Skin epidermis (tissue), 12 donors: Measurements from ENCODE around the gene EPOP.

Experiments
- H3K27ac ChIP-seq, 21 experiments: fragments of 200-600 bp; sonication (generic) in 11 of 21; one replicate each; pipeline ENCODE4 v1.5.0; 2020; ENCODE audit warnings: mild to moderate bottlenecking in 3 of 21, inconsistent platforms in 2 of 21, moderate library complexity in 2 of 21
- H3K4me3 ChIP-seq, 7 experiments: fragments of 200-600 bp; sonication (generic) in 2 of 7; one replicate each; pipeline ENCODE4 v1.5.0; 2020; ENCODE audit warnings: inconsistent platforms in 2 of 7, mild to moderate bottlenecking in 2 of 7, moderate library complexity in 1 of 7

Gene EPOP

DNA sequence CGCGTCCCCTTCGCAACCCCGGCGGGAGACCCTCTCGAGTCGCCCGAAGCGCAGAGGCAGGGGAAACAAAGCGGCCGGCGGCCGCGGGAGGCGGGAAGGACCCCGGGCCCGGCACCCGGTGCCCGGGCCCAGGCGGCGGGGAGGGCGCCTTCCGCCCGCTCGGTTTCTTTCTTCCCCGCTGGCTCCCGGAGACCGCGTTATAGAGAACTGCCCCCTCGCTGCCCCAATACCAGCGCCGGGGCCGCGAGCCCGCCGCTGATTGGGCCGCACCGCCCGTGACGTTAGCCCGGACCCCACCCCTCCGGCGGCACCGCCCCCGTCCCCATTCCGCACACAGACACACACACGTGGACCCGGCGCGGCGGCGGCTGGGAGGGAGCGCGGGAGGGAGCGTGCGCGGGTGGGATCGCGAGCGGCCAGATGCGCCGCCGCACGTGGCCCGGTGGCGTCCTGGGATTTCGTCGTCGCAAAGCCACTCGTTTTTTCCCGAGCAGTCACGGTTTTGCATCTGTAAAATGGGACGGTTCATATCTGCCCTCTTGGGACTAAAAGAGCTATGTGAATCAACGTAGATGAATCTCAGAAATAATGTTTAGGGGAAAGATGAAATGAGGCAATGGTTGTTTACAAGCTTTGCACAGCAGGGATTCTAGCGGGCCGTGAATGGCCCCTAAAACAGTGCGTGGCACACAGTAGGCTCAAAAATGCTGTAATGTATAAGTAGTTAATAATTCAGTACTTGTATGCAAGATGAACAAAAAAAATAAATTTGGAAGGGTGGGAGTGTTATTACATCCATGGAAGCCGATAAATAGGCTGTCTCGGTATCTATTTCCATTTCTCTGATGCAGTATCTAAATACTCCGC is at the start of gene EPOP:
TSS of gene EPOP (minus strand) at position 209 of the 867 bp plus-strand sequence. CDS start 462 bp downstream, outside the sequence.
- Histone ChIP-seq H3K27ac (peak within 1 kb of the TSS in 16 of 21 experiments; percentile 22 to 83 (median 55)), H3K4me3 (peak within 1 kb of the TSS; percentile 38 to 72 (median 48))

DNA sequence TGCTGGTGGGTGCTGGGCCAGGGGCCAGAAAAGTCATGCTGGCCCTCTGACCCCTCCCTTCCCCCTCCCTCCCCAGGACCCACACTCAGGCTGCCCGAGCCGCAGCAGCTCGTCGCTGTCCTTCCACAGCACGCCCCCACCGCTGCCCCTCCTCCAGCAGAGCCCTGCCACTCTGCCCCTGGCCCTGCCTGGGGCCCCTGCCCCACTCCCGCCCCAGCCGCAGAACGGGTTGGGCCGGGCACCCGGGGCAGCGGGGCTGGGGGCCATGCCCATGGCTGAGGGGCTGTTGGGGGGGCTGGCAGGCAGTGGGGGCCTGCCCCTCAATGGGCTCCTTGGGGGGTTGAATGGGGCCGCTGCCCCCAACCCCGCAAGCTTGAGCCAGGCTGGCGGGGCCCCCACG is 47.0 kb upstream of the EPOP start:
- no peak overlapping the region for H3K4me3 ChIP-seq
- peak overlapping the region in 2 of 21 experiments; percentile 41 to 57 for H3K27ac ChIP-seq

DNA sequence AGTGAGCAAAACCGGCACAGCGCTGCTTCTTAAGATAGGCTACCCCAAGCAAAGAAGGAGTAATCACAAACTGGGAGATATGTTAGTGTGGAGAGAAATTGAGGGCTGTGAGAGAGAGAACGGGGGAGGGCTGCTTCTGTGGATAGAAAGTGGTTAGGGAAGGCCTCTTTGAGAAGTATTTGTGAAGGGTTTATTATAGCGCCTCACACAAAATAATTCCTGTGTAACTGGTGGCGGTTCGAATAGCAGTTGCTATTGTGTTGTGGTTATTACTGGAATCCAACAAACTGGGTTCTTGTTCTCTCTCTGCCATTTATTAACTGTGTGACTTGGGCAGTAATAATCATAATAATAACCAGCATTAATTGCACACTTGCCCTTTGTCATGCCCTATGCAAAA is 46.2 kb upstream of the EPOP start:
- Histone ChIP-seq H3K4me3 (no peak overlapping the region), H3K27ac (no peak overlapping the region)

DNA sequence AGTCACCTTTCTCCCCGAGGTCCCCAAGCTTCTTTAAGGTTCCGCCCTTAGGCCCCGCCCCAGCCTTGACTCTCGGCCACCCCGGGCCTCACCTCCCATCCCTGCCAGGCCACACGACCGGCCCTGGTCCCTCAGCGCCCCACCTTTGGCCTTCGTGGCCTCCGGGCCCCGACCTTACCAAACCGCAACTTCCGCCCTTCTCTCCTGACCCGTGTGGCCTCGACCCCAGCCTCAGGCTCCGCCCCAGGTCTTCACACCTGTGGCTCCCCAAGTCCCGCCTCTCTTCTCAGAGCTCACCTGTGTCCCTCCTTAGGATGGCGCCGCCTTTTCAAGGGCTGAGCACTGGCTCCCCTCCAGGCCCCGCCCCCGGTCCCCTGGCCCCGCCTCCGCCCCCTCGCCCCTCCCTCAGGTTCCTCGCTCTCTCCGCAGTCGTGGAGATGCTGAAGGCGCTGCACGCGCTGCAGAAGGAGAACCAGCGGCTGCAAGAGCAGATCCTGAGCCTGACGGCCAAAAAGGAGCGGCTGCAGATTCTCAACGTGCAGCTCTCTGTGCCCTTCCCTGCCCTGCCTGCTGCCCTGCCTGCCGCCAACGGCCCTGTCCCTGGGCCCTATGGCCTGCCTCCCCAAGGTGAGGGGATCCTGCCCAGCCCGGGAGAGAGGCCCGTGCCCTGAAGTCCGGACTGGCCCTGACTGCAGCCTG is 45.3 kb upstream of the EPOP start:
- H3K27ac ChIP-seq: peak overlapping the region in 1 of 21 experiments; percentile 6
- no peak overlapping the region for H3K4me3 ChIP-seq

DNA sequence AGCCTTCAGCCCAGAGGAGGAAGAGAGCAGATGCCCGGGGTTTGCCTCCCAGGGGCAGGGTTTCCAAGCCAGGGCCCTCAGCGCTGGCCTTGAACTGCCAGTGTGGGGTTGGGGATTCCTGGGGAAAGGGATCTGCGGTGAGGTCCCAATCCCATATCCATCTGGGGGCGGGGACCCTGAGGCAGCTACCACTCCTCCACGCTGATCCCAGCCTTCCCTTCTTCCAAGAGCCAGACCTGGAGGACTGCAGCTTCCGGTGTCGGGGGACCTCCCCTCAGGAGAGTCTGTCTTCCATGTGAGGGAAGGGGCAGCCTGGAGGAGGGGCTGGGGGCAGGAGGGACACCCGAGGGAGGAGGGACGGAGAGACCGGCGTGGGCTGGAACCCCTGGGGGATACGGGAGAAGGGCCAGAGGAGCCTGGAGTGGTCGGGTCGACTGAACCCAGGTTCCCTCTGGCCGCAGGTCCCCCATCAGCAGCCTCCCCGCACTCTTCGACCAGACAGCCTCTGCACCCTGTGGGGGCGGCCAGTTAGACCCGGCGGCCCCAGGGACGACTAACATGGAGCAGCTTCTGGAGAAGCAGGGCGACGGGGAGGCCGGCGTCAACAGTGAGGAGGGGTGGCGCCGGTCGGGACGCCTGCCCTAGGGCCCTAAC is 44.7 kb upstream of the EPOP start:
- H3K27ac ChIP-seq: peak overlapping the region in 3 of 21 experiments; percentile 6 to 25 (median 9)
- H3K4me3 ChIP-seq: no peak overlapping the region

DNA sequence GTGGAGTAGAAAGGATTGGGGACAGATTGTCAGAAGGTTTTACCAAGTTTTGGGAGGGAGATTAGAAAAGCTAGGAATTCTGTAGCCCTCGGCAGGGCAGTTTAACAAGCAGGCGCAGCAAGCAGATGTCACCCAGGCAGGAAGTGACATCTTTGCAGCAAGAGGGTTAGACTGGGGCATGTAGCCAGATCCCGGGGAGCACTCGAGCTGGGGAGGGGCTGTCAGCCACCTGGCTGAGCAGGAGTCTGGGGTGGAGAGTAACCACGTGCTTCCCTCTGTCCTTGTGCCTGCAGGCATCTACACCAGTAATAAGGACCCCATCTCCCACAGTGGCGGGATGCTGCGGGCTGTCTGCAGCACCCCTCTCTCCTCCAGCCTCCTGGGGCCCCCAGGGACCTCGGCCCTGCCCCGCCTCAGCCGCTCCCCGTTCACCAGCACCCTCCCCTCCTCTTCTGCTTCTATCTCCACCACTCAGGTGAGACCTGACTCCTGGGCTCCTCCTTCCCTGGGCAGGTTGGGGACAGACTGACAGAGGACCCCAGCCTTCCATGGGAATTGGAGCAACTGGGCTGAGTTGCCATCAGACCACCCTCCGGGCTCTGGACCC is 42.5 kb upstream of the EPOP start:
- Histone ChIP-seq H3K27ac (peak overlapping the region in 2 of 21 experiments; percentile 0 to 11), H3K4me3 (no peak overlapping the region)

DNA sequence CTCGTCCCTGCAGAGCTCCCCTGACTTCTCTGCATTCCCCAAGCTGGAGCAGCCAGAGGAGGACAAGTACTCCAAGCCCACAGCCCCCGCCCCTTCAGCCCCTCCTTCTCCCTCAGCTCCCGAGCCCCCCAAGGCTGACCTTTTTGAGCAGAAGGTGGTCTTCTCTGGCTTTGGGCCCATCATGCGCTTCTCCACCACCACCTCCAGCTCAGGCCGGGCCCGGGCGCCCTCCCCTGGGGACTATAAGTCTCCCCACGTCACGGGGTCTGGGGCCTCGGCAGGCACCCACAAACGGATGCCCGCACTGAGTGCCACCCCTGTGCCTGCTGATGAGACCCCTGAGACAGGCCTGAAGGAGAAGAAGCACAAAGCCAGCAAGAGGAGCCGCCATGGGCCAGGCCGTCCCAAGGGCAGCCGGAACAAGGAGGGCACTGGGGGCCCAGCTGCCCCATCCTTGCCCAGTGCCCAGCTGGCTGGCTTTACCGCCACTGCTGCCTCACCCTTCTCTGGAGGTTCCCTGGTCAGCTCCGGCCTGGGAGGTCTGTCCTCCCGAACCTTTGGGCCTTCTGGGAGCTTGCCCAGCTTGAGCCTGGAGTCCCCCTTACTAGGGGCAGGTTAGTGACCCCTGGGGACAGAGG is 41.7 kb upstream of the EPOP start:
- peak overlapping the region in 1 of 21 experiments; percentile 9 for H3K27ac ChIP-seq
- H3K4me3 ChIP-seq: no peak overlapping the region

DNA sequence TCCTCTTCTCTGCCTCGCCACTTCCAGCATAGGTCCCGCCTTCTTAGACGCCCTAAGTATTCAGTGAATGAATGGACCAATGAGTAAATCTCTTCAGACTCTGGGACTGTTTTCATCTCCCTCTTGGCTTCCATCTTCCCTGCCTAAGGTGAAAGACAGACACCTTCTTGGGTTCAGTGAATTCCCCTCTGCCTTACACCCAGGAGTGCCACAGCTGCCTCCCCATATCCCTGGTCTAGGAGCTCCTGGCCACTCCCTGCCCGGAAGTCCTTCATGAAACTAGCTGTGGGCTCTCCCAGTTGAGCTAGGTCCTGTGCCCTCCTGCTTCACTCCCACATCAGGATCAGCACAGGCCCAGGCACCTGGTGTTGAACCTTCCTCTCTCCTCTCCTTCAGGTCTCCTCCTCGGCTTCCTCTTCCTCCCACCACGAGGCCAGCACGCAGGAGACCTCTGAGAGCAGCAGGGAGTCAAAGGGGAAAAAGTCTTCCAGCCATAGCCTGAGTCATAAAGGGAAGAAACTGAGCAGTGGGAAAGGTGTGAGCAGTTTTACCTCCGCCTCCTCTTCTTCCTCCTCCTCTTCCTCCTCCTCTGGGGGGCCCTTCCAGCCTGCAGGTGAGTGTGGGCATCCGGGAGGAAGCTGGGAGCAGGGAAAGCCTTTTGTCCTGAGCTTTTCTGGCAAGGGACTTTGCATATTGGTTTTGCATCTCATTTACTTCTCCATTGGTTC is 40.6 kb upstream of the EPOP start:
- Histone ChIP-seq H3K27ac (peak overlapping the region in 1 of 21 experiments; percentile 21), H3K4me3 (no peak overlapping the region)

DNA sequence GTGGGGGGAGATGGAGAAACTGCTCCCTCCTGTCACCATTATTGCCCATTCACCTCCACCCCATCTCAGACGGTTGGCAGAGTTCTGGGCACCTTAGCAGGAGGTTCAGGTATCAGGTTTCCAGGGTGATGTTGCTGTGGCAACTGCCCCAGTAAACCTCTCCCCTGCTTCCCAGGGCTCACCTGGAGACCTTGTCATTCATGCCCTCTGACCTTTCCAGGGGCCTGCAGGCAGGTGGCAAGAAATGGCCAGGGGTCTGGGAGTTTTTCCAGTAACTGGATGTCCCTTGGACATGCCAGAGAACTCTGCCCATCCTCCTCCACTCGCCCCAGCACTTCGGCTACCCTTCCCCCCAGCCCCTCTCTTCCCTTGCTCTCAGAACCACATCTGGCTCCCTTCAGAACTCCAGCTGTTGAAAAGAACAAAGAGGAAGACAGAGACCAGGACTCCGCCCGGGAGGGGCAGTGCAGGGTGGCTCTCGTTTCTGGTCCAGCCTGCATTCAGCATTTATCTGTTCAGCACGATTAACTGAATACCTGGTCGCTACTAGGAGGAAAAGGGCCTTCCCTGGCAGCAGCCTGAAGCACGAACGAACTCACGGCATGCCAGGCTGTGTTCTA is 38.8 kb upstream of the EPOP start:
- Histone ChIP-seq H3K27ac (no peak overlapping the region), H3K4me3 (no peak overlapping the region)

DNA sequence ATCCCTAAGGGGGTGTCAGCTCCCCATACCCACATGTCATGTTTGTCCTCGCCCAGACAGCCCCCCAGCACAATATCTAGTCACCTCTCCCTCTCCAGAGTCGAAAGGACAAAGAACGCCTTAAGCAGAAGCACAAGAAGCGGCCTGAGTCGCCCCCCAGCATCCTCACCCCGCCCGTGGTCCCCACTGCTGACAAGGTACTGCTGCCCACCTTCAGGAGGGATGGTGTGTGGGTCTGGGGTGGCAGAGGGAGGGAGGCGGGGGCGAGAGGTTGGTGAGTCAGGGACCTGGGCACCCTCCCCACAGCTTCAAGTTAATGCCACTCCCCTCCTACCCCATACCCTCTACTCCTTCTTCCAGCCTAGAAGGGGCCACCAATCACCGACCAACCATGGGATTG is 37.8 kb upstream of the EPOP start:
- no peak overlapping the region for H3K27ac ChIP-seq
- H3K4me3 ChIP-seq: no peak overlapping the region

DNA sequence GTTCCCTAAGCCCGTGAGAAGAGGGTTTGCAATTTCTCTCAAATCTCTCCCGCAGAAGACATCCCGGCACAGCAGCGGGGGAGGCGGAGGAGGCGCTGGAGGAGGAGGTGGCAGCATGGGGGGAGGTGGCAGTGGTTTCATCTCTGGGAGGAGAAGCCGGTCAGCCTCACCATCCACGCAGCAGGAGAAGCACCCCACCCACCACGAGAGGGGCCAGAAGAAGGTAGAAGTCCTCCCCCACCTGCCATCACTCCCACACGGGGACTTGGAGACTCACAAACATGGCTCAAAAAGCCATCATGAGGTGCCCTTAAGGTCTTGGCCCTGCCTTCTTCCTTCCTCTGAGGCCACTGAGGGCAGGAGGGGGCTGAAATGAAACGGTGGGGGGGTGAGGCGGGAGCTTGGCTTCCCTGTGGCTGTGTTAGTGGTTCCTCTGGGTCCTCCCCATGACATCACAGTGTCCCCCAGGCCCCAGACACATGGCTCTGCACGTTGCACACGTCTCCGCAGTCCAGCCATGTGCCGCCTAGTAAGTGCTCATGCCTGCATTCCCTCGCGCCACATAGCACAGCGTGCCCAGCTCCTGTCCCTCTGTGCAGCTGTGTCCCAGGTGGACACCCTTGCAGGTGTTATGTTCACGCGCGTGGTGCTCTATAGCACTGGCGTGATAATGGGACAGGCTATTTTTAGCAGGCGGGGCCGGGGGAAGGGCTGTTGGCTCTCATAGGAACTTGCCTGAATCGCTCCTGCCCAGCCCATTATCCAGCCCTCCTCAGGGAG is 37.2 kb upstream of the EPOP start:
- Histone ChIP-seq H3K4me3 (no peak overlapping the region), H3K27ac (no peak overlapping the region)

DNA sequence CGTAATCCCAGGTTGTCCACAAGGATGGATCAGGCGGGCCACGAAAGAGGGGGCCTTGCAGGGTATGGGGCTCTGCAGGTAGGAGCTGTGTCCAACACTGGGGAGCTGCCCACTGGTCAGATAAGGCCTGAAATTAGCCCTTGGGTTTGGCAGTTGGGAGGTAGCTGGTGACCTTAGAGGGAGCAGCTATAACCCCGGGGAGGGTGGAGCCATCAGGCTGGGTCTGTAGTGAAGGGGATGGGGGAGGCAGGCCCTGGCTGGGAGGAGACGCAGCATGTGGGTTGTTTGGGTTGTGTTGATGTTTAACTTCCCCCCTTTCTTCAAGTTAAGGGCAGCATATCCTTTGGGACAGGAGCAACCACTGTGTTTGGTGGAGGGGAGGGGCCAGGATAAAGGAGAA is 36.2 kb upstream of the EPOP start:
- no peak overlapping the region for H3K27ac ChIP-seq
- no peak overlapping the region for H3K4me3 ChIP-seq

DNA sequence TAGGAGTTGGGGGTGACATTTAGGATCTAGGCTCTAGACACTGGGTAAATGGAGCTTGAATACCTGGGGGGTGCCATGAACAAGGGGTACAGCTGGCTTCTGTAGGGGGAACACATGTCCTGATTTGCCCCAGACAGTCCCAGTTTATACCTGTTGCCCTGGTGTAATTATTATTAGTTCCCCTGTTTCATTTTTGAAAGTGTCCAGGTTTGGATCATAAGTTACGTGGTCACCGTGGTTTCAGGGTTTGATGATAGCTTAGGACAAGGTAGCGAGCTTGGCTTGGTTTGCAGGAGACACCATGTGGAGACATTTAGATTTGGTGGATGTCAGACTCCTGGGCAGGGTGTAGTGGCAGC is 35.8 kb upstream of the EPOP start:
- H3K4me3 ChIP-seq: no peak overlapping the region
- no peak overlapping the region for H3K27ac ChIP-seq

DNA sequence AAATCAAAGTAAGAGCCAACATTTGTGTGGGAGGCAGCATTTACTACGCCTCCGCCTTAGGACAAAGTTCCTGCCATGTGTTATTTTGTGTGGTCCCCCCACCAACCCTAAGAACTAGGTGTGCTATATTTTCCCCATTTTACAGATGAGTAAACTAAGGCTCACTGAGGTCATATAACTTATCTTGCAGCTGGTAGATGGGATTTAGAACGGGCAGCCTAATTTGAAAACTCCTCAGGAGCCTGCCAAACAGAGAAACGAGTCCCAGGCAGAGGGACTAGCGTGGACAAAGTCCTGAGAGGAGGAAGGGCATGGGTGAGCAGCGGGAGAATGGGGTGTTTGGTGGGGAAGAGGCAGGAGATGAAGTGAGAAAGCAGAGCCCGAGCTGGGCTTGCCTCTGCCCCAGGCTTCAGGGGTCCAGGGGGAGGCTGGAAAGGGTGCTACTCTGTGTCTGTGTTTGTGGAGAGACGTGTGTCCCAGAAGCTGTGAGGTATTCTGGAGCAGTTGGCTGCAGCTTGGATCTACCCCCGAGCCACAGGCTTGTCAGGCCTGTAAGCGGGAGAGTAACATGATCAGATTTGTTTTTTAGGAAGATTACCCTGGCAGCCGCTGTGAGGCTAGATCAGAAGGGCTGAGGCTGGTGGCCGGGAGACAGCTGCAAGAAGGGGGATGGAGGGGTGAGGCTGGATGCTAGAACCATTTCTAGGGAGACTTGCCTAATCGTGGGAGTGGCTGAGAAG is 35.3 kb upstream of the EPOP start:
- H3K4me3 ChIP-seq: no peak overlapping the region
- H3K27ac ChIP-seq: no peak overlapping the region

DNA sequence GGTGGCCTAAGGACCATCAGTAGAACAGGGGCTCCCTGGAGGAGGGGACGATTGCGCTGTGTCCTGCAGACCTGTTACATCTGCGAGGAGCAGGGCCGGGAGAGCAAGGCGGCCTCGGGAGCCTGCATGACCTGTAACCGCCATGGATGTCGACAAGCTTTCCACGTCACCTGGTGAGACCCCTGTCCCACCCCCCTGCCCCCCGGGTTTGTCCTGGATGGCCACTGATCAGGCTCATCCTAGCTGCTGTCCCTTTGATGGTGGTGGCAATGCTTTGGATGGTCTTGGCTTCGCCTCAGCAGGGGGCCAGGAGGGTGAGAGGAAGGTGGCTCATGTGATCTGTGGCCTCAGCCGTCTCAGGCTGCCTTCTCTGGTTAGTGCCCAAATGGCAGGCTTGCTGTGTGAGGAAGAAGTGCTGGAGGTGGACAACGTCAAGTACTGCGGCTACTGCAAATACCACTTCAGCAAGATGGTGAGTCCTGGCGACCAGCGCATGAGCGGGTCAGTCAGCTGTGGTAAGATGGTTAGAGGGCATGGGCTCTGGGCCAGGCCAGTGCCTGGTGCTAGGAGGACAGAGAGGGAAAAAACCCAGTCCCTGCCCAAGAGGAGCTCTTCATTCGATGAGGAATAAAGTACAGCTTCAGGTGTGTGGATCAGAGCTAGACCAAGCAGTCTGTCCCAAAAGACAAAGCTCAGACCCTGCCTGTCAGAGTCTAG is 34.5 kb upstream of the EPOP start:
- H3K4me3 ChIP-seq: no peak overlapping the region
- H3K27ac ChIP-seq: peak overlapping the region in 1 of 21 experiments; percentile 25

DNA sequence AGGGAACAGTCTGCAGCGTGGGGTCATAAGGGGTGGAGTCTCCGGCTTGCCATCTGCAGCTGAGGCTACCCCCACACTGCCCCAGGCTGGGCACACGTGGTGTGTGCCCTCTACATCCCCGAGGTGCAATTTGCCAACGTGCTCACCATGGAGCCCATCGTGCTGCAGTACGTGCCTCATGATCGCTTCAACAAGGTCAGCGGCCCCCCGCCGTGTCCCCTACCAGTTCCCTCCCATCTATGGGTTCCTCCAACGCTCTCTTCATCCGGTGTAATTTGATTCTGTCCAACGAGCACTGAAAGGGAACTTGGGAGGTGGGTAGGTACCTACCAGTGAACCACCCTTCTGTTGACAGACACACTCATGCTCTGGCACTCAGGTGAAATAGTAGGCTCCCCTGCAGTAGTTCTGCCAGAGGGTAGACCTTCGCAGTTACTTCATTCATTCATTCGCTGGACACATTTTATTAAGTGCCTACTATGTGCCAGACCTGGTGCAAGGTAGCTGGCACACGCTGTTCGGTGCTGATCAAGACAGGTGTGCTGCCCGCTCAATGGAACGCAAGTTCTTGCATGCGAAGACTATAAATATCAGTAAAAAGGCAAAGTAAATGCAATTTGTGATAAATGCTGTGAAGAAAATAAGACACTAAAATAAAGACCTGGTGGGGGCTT is 33.1 kb upstream of the EPOP start:
- H3K4me3 ChIP-seq: no peak overlapping the region
- peak overlapping the region in 3 of 21 experiments; percentile 89 to 97 (median 91) for H3K27ac ChIP-seq
